KOPT-K1 (cell line): Measurements from ENCODE around the gene WLS.

Source experiments
- H3K27ac ChIP-seq: fragments of 200-600 bp; sonication (generic); 2 replicates; pipeline ENCODE4 v1.5.1; 2016; ENCODE audit warnings: antibody characterized with exemption, mild to moderate bottlenecking, low read depth, low read length; ENCODE audit not compliant: poor library complexity, severe bottlenecking
- H3K36me3 ChIP-seq: fragments of 200-600 bp; sonication (generic); 2 replicates; pipeline ENCODE4 v1.5.1; 2017; ENCODE audit warnings: antibody characterized with exemption, mild to moderate bottlenecking, low read length, moderate library complexity; ENCODE audit not compliant: insufficient read depth
- H3K9me3 ChIP-seq: fragments of 200-600 bp; sonication (generic); 2 replicates; pipeline ENCODE4 v1.5.1; 2017; ENCODE audit warnings: antibody characterized with exemption, low read length, mild to moderate bottlenecking; ENCODE audit not compliant: insufficient read depth, poor library complexity, severe bottlenecking

WLS gene

DNA sequence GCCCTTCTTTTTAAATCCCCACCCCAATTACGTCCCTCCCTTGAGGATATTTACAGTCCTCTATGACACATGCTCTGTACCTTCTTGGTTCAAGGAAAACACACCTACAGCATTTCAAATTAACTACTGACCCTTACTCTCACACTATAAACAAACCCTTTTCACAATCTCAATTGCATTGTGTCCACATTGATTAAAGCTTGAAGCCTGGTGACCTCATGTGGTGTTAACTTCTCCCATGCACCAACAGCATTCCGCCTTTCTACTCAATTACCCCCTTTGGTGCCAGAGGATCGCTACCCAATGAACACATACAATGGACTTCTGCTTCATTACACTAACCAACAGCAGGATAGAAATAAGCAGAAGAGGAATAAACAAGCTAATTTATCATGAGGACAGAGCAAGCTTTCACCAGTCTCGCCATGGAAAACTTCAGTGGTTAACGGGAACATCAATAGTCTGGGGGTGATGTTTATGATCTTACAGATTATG, 15.2 kb downstream of the WLS start:
- no peak overlapping the region for H3K27ac ChIP-seq
- no peaks in the 10 kb centered on the region for H3K36me3 ChIP-seq
- no peaks in the 10 kb centered on the region for H3K9me3 ChIP-seq

DNA sequence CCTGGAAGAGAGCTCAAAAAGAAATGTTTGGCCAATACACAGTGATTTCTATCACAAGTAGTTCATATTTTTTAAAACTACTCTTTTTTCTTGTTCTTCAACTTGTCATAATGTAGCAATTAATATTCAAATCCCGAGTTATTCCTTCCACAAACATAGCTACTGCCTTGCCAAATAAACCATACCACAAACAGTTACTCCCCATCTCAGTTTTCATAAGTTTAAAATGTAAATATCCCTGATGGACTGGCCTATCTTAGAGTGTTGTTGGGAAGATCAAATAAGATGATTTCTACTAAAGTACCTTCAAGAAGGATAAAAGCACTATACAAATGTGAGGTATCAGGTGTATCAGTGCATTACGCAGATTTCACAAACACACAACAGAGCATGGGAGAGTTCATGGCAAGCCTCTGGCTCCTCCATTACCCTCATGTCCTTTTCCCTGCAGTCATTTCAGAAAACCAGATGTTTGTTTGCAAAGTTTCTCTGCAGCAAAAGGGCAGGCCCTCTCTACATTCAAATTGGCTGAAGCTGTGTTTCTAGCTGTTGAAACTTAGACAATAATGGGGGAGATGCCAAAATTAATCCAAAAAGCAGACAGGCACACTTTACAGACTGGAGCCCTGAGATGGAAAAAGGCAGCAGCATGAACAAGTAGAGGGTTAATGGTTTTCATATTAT, 16.1 kb downstream of the WLS start:
- Histone ChIP-seq H3K9me3 (no peaks in the 10 kb centered on the region), H3K36me3 (no peaks in the 10 kb centered on the region), H3K27ac (no peak overlapping the region)

DNA sequence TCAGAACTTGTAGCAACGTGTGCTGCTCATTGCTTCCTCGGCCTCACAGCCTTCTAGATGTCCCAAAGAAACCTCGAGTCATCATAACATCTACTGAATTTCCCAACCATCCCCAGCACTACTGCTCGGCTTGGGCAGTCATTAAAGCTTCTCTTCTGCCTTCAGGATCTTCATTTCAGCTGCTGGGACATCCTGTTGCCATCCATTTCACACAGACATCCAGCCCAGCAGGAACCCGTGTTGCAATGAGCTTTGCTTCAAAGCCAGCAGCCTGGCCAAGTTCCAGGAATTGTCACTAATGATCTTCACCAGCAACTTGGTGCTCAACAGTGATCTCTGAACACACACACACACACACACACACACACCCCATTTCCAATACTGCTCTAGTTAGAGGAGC, 18.5 kb downstream of the WLS start:
- H3K9me3 ChIP-seq = no peaks in the 10 kb centered on the region
- H3K36me3 ChIP-seq = no peaks in the 10 kb centered on the region
- no peak overlapping the region for H3K27ac ChIP-seq

DNA sequence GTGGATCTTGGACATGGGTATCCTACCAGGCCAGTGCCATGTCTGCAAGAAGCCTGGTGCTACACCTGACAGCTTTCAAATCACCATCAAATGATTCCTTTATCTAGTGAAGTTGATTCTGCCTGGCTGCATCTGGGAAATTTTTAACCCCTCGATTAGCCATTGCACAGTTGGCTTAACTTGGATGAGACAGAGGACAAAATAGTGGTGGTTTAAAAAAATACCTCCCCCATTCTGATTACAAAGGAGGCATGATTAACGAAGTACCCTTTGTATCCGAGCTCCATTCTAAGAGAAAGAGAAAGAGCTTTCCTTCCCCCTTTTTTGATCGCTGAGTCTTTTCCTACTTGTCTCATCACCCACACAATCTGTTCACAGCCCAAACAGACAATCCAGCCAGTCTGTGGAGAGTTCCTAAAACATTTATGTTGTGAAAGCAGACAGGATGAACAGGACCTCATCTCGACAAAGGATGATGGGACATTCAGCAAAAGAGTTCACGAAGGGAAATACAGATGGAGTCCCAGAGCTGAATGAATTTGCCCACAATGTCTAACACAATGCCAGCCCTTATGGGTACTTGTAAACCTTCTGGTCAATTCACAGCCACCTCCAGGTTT, 20.5 kb downstream of the WLS start:
- H3K36me3 ChIP-seq = no peaks in the 10 kb centered on the region
- H3K27ac ChIP-seq = no peak overlapping the region
- H3K9me3 ChIP-seq = no peaks in the 10 kb centered on the region

DNA sequence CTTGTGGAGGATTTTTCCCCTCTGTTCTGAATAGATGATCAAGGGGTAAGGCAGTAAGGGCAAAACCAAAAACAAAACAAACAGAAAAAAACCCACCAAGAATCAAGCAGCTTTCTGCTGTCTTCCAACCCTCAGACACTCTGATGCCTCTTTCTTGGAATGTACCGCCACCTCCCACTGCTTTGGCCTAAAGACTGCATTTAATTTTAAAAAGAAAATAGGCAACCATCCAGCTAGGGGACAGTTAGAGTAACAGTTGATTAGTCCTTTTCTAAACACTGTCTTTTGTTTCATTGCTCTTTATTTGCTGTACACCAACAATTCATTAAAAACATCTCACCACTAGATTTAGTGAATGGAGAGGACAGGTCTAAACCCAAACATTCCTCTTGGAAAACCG, 21.5 kb downstream of the WLS start:
- H3K36me3 ChIP-seq = no peaks in the 10 kb centered on the region
- H3K9me3 ChIP-seq = no peaks in the 10 kb centered on the region
- H3K27ac ChIP-seq = no peak overlapping the region

DNA sequence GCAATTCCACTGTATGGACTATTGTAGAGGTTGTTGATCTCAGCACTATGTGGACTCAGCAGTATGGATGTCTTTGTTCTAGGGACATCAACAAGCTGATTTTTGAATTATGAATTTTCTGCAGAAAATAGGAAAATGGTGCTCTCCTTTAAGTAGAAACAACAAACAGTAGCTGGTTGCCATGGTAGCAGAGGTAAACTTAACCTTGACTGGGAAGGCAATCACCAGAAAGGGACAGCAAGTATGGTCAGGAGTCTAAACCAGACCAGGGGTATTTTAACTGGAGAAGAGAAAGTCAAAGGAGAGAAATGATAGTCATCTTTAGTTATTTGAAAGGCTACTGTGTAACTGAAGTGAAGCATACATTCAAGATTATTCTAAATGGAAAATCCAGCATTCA, 22.3 kb downstream of the WLS start:
- Histone ChIP-seq H3K36me3 (no peaks in the 10 kb centered on the region), H3K27ac (no peak overlapping the region), H3K9me3 (no peaks in the 10 kb centered on the region)

DNA sequence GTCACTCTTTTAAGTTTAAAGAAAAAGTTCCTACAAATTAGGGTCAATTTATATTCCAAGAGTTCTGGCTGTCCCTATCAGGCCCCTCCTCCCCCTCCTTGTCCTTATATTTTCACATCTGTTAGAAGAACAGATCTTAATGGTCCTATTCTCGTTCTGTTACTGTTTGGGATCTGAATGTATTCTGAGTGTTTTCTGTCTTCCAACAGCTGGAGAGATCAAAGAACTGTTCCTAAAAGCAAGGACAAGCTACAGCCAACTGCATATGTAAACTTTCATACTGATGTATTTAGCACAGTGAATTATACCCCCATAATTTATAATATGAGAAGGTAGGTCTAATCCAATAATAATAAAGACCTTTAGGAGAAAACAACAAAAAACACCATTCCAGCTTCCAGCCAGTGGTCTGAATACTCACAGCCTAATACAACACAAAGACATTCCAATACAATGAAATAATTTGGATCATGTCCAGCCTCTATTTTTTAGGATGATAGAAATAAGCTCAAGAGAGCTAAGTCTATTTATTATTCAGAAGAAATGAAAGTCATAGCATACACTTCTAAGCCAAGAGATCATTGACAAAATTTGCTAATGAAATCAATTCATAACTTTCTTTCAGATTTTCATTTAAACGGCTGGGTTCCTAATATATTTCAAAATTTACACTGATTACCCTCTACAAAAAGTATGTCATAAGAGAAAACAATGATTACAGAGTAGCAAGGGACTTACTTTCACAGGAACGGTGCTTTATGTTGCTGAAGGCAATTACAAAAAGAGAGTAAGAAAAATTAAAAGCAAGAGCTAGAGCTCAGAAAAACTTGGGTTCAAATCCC, 25.3 kb downstream of the WLS start:
- Histone ChIP-seq H3K27ac (no peak overlapping the region), H3K9me3 (no peaks in the 10 kb centered on the region), H3K36me3 (no peaks in the 10 kb centered on the region)

DNA sequence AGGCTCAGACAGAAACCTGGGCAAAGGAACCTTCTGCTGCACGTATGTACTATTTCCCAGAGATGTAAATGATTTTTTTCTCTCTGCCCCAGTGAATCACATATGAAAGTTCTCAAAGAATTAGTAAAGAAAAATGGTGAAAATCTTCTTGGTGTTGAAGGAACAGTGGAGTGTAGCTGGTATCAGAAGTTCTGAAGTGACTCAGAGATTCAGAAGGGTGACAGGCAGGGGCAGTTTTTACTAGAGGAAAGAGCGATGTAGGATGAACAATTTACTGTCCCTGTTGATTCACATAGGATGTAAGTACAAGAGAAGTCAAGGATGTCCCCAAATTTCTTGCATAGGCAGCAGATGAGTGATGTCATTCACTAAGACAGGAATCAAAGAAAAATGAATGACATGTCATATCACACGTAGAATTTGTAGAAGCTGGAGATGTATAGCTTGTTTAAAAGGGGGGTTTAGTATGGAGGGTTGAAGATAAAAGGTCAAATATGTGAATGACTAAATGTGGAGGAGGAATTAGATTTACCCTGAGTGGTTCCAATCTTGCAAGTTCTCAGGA, 26.4 kb downstream of the WLS start:
- H3K27ac ChIP-seq = no peak overlapping the region
- H3K36me3 ChIP-seq = no peaks in the 10 kb centered on the region

DNA sequence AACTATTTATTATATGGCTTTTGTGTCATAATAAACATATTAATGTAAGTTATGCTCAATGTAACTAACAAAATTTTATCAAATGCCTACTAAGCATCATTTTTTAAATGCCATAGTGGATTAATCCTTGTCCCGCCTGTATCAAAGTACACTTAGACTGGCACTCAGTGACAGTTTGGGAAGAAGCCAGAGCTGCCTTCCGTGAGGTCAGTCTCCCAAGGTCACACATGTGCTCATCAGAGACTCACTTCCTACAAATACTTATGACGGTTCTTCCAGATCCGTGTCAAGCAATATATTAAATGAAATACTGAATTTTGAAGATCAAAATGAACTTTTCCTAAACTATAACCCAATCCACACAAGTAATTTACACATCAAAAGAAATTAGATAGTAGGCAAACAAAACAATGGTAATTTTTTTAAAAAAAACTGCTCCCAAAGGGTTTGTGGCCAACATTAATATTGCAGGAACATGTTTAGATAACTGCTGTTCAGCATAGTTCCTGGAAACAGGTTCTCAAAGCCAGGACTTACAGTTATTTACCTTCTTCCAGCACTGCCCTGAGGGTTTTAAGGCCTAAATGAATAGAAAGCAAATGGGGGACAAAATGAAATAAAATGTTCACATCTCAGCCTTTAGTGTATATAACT, 27.2 kb downstream of the WLS start:
- H3K36me3 ChIP-seq = no peaks in the 10 kb centered on the region
- no peak overlapping the region for H3K27ac ChIP-seq
- no peaks in the 10 kb centered on the region for H3K9me3 ChIP-seq

More for the DNA sequence above, 26.4 kb downstream of the WLS start:
- no peaks in the 10 kb centered on the region for H3K9me3 ChIP-seq

DNA sequence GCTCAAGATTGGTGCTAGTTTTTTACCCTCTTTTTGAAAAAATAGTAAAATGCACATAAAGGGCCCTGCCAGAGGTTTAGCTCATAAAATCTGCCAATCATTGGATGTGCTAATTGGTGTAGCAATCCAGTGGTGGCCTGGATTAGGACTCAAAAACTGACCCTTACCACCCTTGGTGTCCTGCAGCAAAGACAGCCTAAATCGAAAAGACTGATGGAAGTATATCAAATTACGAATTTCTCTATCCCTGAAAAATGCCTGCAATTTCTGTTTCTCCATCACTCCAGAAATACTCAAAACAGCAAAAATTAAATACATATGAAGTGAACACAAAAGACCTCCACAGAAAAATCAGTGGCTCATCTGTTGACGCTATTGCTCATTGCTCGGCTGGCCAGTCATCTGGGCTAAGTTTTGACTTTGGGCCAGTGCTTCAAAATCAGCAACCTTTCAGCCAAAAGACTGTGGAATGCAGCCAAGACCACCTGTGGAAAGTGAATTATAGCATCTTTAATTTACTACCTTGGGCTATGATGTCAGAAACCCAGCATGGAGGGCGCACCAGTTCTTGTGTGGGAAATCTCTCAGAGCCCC, 30.0 kb downstream of the WLS start:
- Histone ChIP-seq H3K36me3 (no peaks in the 10 kb centered on the region), H3K9me3 (no peaks in the 10 kb centered on the region), H3K27ac (no peak overlapping the region)

DNA sequence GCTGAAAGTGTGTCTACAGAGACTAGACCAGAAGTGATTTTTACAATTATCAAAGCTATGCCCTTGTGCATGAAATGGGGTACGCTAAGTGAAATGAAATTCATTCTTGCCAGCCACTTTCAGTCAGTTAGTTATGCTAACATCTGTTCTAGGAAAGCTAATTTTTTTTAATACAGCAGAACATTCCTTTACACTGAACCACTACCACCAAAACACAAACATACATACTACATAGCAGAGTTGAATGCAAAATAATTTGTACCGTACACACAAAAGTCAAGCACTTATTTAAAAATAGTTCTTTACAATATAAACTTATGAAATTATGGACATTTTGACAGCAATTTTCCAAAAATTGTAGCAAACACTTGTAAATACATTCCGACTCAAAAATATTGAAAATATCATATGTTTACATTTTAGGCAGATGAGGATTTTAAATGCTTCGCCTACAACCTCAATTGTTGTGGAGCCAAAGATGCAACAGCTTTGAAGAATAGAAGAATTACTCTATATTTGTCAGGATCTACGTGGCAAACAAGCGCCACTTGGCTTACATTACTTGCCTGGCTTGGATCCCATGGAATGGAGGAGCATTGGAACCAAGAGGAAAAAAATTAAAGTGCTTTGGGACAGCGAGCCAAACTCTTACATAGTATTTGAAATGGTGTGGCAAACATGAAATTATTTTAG, 30.6 kb downstream of the WLS start:
- H3K36me3 ChIP-seq = no peaks in the 10 kb centered on the region
- no peak overlapping the region for H3K27ac ChIP-seq
- H3K9me3 ChIP-seq = no peaks in the 10 kb centered on the region

DNA sequence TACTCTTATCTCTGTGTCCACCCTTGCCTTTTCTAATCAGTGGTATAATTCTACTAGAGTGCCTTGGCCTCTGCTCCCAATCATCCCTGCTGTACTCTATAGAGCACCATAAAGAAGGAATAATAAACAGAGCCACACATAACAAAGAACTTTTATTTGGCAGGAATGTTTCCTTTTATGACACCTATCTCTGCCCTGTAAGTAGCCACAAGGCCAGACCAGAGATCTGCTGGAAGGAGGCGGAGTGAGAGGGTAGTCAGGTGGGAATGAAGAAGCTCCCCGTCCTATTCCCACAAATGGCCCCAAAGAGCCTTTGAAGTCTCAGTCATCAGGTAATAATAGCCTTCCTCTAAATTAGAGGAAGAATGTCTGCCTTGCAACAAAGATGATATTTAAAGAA, 32.7 kb downstream of the WLS start:
- no peaks in the 10 kb centered on the region for H3K9me3 ChIP-seq
- H3K36me3 ChIP-seq = no peaks in the 10 kb centered on the region
- no peak overlapping the region for H3K27ac ChIP-seq

DNA sequence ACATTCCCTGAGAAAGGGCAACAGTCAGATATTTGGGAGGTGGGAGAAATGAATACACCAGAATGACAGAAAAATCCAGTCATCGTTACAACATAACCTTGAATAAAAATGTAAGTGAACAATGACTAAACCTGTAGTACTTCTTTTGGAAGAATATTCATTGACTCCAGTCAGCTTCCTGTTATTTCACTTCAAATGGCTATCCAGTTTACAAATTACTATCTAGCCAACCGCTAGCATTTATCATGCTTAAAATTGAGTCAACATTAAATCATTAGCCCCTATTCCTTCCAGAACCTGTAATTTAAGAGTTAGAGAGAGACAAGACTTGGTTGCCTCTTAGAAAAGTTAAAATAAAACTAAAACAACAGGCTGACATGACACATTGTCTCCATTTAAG, 33.6 kb downstream of the WLS start:
- Histone ChIP-seq H3K9me3 (no peaks in the 10 kb centered on the region), H3K27ac (no peak overlapping the region), H3K36me3 (no peaks in the 10 kb centered on the region)

DNA sequence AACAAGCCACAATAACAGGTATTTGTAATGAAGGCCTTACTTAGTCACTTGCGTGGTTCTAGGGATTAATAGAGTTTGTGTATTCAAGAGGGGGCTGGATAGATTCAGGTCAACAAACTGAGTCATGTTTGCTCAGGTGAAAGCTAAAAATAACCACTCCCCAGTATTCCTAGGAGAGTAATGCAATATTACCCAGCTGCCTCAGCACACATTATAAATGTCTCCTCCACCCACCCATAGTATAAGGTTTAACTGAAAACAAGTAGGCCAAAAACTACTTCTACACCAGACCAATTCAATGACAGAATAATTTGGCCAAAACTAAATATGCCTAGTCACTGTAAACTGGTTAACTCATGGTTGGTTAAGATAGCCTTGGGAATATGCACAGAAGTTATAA, 34.4 kb downstream of the WLS start:
- Histone ChIP-seq H3K27ac (no peak overlapping the region), H3K9me3 (no peaks in the 10 kb centered on the region), H3K36me3 (no peaks in the 10 kb centered on the region)
